Daoy (cell line): Measurements from ENCODE around the gene HOXA3. TPM values are rescaled to one million over a fixed set of nuclear protein-coding genes. Genes with fewer than 3 reads are reported as not detected.

ENCODE experiments used
- DNase-seq: peaks from one replicate; pipeline ENCODE4 v3.0.0-alpha.2; 2015; ENCODE audit warnings: low read depth
- total RNA-seq: library from RNA; depleted of rRNA; stranded (reverse); fragments of >200 nt; shearing (Covaris generic); gene quantifications from 2 replicates; pipeline ENCODE4 v1.2.3, GENCODE V29; 2014

HOXA3 gene
- total RNA-seq, 1 experiment from 2014 or later, result 12.4 TPM

GRCh38 chr7:27129729-27130539 lies 22.4 kb downstream of the HOXA3 start:
- peak; percentile 76 for DNase-seq

GRCh38 chr7:27128776-27129728 lies 23.3 kb downstream of the HOXA3 start:
- no peak for DNase-seq

GRCh38 chr7:27128034-27128433 lies 24.3 kb downstream of the HOXA3 start:
- DNase-seq, result peak; percentile 61

- DNase-seq, result no peak
Observed at GRCh38 chr7:27126596-27127327, 25.6 kb downstream of the HOXA3 start.

GRCh38 chr7:27125986-27126394 lies 26.4 kb downstream of the HOXA3 start:
- DNase-seq, result no peak

- no peak for DNase-seq
Observed at GRCh38 chr7:27124902-27125689, 27.3 kb downstream of the HOXA3 start.

- peak; percentile 96 for DNase-seq
Observed at GRCh38 chr7:27124096-27124901, 28.1 kb downstream of the HOXA3 start.

GRCh38 chr7:27123477-27124053 lies 28.8 kb downstream of the HOXA3 start:
- no peak for DNase-seq

- DNase-seq, result no peak
Observed at GRCh38 chr7:27123007-27123476, 29.3 kb downstream of the HOXA3 start.

- DNase-seq, result no peak
Observed at GRCh38 chr7:27122077-27122910, 30.1 kb downstream of the HOXA3 start.

GRCh38 chr7:27121684-27122076 lies 30.7 kb downstream of the HOXA3 start:
- no peak for DNase-seq

GRCh38 chr7:27119412-27119911 lies 32.9 kb downstream of the HOXA3 start:
- no peak for DNase-seq

- no peak for DNase-seq
Observed at GRCh38 chr7:27118580-27118979, 33.8 kb downstream of the HOXA3 start.

- DNase-seq, result no peak
Observed at GRCh38 chr7:27117887-27118491, 34.4 kb downstream of the HOXA3 start.

- no peak for DNase-seq
Observed at GRCh38 chr7:27116962-27117886, 35.2 kb downstream of the HOXA3 start.

- DNase-seq, result no peak
Observed at GRCh38 chr7:27116031-27116961, 36.1 kb downstream of the HOXA3 start.
